HEK293 (cell line): Measurements from ENCODE around the gene URAD.
A peak's percentile ranks its signal among the peaks of the same experiment; 100 is the strongest.

Source experiments
- BCL11A ChIP-seq: fragments of 450-650 bp; formaldehyde crosslinking; IDR thresholded peaks from 2 replicates; pipeline ENCODE4 v1.5.1; 2016; ENCODE audit warnings: low read depth, missing biosample characterization, missing genetic modification characterization
- ELK4 ChIP-seq: IDR thresholded peaks from 2 replicates; pipeline ENCODE4 v1.6.1; 2011; ENCODE audit warnings: mild to moderate bottlenecking, low read depth, low read length, borderline replicate concordance
- INSM2 ChIP-seq: fragments of 450-650 bp; formaldehyde crosslinking; IDR thresholded peaks from 2 replicates; pipeline ENCODE4 v1.5.1; 2016; ENCODE audit warnings: missing biosample characterization, missing genetic modification characterization
- PRDM2 ChIP-seq: fragments of 450-650 bp; formaldehyde crosslinking; IDR thresholded peaks from 2 replicates; pipeline ENCODE4 v1.5.1; 2016; ENCODE audit warnings: missing biosample characterization, missing genetic modification characterization, borderline replicate concordance
- SCRT1 ChIP-seq: fragments of 450-650 bp; formaldehyde crosslinking; IDR thresholded peaks from 2 replicates; pipeline ENCODE4 v1.5.1; 2016; ENCODE audit warnings: missing biosample characterization, missing genetic modification characterization, borderline replicate concordance
- ZBTB11 ChIP-seq: fragments of 450-650 bp; formaldehyde crosslinking; conservative IDR thresholded peaks from 2 replicates; pipeline ENCODE4 v1.5.1; 2016; ENCODE audit warnings: low read depth, missing biosample characterization, missing genetic modification characterization
- ZBTB48 ChIP-seq: fragments of 450-650 bp; formaldehyde crosslinking; IDR thresholded peaks from 2 replicates; pipeline ENCODE4 v1.5.1; 2016; ENCODE audit warnings: missing biosample characterization, missing genetic modification characterization
- ZBTB8A ChIP-seq: fragments of 450-650 bp; formaldehyde crosslinking; IDR thresholded peaks from 2 replicates; pipeline ENCODE4 v1.5.1; 2016; ENCODE audit warnings: missing biosample characterization, missing genetic modification characterization
- ZFHX2 ChIP-seq: fragments of 450-650 bp; formaldehyde crosslinking; conservative IDR thresholded peaks from 2 replicates; pipeline ENCODE4 v1.5.1; 2016; ENCODE audit warnings: missing biosample characterization, missing genetic modification characterization
- ZNF140 ChIP-seq: fragments of 450-650 bp; formaldehyde crosslinking; IDR thresholded peaks from 2 replicates; pipeline ENCODE4 v1.5.1; 2016; ENCODE audit warnings: missing biosample characterization, missing genetic modification characterization
- ZNF146 ChIP-seq: fragments of 450-650 bp; formaldehyde crosslinking; IDR thresholded peaks from 2 replicates; pipeline ENCODE4 v1.5.1; 2016; ENCODE audit warnings: missing biosample characterization, missing genetic modification characterization
- ZNF26 ChIP-seq: fragments of 450-650 bp; formaldehyde crosslinking; IDR thresholded peaks from 2 replicates; pipeline ENCODE4 v1.5.1; 2016; ENCODE audit warnings: missing biosample characterization, missing genetic modification characterization
- ZNF423 ChIP-seq: fragments of 450-650 bp; formaldehyde crosslinking; IDR thresholded peaks from 2 replicates; pipeline ENCODE4 v1.5.1; 2016; ENCODE audit warnings: missing biosample characterization, missing genetic modification characterization
- ZNF558 ChIP-seq: fragments of 450-650 bp; formaldehyde crosslinking; IDR thresholded peaks from 2 replicates; pipeline ENCODE4 v1.5.1; 2016; ENCODE audit warnings: missing biosample characterization, missing genetic modification characterization
- ZNF639 ChIP-seq: fragments of 450-650 bp; formaldehyde crosslinking; IDR thresholded peaks from 2 replicates; pipeline ENCODE4 v1.5.1; 2016; ENCODE audit warnings: missing biosample characterization, missing genetic modification characterization
- ZNF645 ChIP-seq: fragments of 450-650 bp; formaldehyde crosslinking; IDR thresholded peaks from 2 replicates; pipeline ENCODE4; 2016; ENCODE audit warnings: missing biosample characterization, missing genetic modification characterization
- ZNF677 ChIP-seq: fragments of 450-650 bp; IDR thresholded peaks from 2 replicates; pipeline ENCODE4 v1.5.0; 2018; ENCODE audit warnings: missing biosample characterization, mild to moderate bottlenecking, missing genetic modification characterization, moderate library complexity
- ZNF791 ChIP-seq: fragments of 450-650 bp; formaldehyde crosslinking; IDR thresholded peaks from 2 replicates; pipeline ENCODE4 v1.5.1; 2016; ENCODE audit warnings: missing biosample characterization, missing genetic modification characterization
- ZSCAN16 ChIP-seq: fragments of 450-650 bp; formaldehyde crosslinking; IDR thresholded peaks from 2 replicates; pipeline ENCODE4 v1.5.1; 2016; ENCODE audit warnings: missing biosample characterization, missing genetic modification characterization
- ZSCAN5A ChIP-seq: fragments of 450-650 bp; formaldehyde crosslinking; IDR thresholded peaks from 2 replicates; pipeline ENCODE4 v1.5.1; 2016; ENCODE audit warnings: missing biosample characterization, missing genetic modification characterization
- ZXDB ChIP-seq: fragments of 450-650 bp; formaldehyde crosslinking; IDR thresholded peaks from 2 replicates; pipeline ENCODE4 v1.5.1; 2016; ENCODE audit warnings: missing biosample characterization, missing genetic modification characterization

The URAD gene

GRCh38 chr13:27967203-27967735 is 21.2 kb downstream of the URAD start (continued):
- no peak for TF ChIP-seq PRDM2 (tag by site-specific recombination)
- TF ChIP-seq SCRT1 = no peak
- peak; percentile 23; the same call in 1 of the 2 replicates for TF ChIP-seq ZXDB (tag by site-specific recombination)
- no peak for TF ChIP-seq ZNF140 (tag by site-specific recombination)
- no peak for TF ChIP-seq ZSCAN16 (tag by site-specific recombination)
- TF ChIP-seq ZFHX2 = no peak
- TF ChIP-seq ZBTB11 = peak; percentile 88
- TF ChIP-seq BCL11A (tag by site-specific recombination) = no peak
- no peak for TF ChIP-seq ZNF146 (tag by site-specific recombination)
- TF ChIP-seq ZBTB8A (tag by site-specific recombination) = peak; percentile 85
- TF ChIP-seq ZBTB48 (tag by site-specific recombination) = peak; percentile 46; the same call in 1 of the 2 replicates
- no peak for TF ChIP-seq ZNF645 (tag by site-specific recombination)
- no peak for TF ChIP-seq ZNF677 (tag by site-specific recombination)
- TF ChIP-seq ZNF26 (tag by site-specific recombination) = no peak
- no peak for TF ChIP-seq INSM2 (tag by site-specific recombination)
- no peak for TF ChIP-seq ZNF558 (tag by site-specific recombination)
- TF ChIP-seq ELK4 = no peak
- no peak for TF ChIP-seq ZNF639 (tag by site-specific recombination)
- no peak; the same call in 1 of the 2 replicates for TF ChIP-seq ZNF423 (tag by site-specific recombination)
- TF ChIP-seq ZNF791 (tag by site-specific recombination) = no peak
- TF ChIP-seq ZSCAN5A = no peak
